K562 (cell line): ENCODE data around the gene SLC36A3. TPM values are rescaled to one million over a fixed set of nuclear protein-coding genes. Genes with fewer than 3 reads are reported as not detected.

Experiments
- ATAC-seq: fragments of 200-7000 bp; cut with Tn5 transposase; 3 replicates; pipeline ENCODE4 v1.9.1; 2020; ENCODE audit warnings: moderate library complexity
- BruUV-seq: library from RNA; stranded (reverse); fragments of 400-500 nt; replicated peaks from 2 replicates; lab custom pipeline; 2021; lab: Mats Ljungman, UMichigan
- CTCF ChIA-PET: fragments of 300-600 bp; formaldehyde crosslinking; extraction: SDS; loops from one replicate; lab custom pipeline; 2021; ENCODE audit warnings: low intra/inter-chr PET ratio; lab: Yijun Ruan, JAX
- POLR2A ChIA-PET: fragments of 300-600, 350-650 bp; sonication (Branson Sonifier 250); formaldehyde crosslinking; extraction: SDS; loops from one replicate; lab custom pipeline; 2021; ENCODE audit warnings: antibody characterized with exemption, inconsistent platforms; lab: Yijun Ruan, JAX
- DNase-seq, 4 experiments: peaks; one replicate each; pipeline versions ENCODE4 v3.0.0 to v3.0.0-alpha.2; 2011 to 2018; ENCODE audit warnings: low spot score in 3 of 4, mixed read lengths in 3 of 4; ENCODE audit errors: extremely low read depth in 1 of 4
- FAIRE-seq: peaks from 2 replicates; lab custom pipeline; 2011; peaks lifted over from hg19 to GRCh38; lab: Jason Lieb, UNC
- H2AFZ ChIP-seq: 2 replicates; pipeline ENCODE4 v1.6.0; 2011; ENCODE audit warnings: low read depth, low read length, control low read depth, inconsistent platforms
- H3K27ac ChIP-seq: fragments of 200-600 bp; 3 replicates; pipeline ENCODE4 v1.8.0; 2011; ENCODE audit warnings: low read depth, mild to moderate bottlenecking, control low read depth, inconsistent platforms, low read length, moderate library complexity, mixed read lengths; ENCODE audit errors: extremely low read depth
- H3K27me3 ChIP-seq, 2 experiments: fragments of 300-600 bp in 1 of 2; 2 replicates in 1 of 2; 3 replicates in 1 of 2; pipeline versions ENCODE4 v1.6.0 to v1.8.0; 2011; ENCODE audit warnings: inconsistent platforms in 2 of 2, low read length in 2 of 2, mild to moderate bottlenecking in 1 of 2, mixed read lengths in 1 of 2, moderate library complexity in 1 of 2; ENCODE audit not compliant: control insufficient read depth in 2 of 2, insufficient read depth in 2 of 2
- H3K36me3 ChIP-seq: fragments of 300-600 bp; 3 replicates; pipeline ENCODE4 v1.8.0; 2011; ENCODE audit warnings: mild to moderate bottlenecking, low read length, inconsistent platforms; ENCODE audit not compliant: control insufficient read depth, insufficient read depth
- H3K4me1 ChIP-seq, 2 experiments: fragments of 200-600 bp in 1 of 2; replicated peaks in 1 of 2; 2 replicates in 1 of 2; 3 replicates in 1 of 2; pipeline versions ENCODE4 v1.5.1 to v1.8.0; 2011; ENCODE audit warnings: inconsistent platforms in 2 of 2, low read length in 2 of 2, mild to moderate bottlenecking in 1 of 2, mixed read lengths in 1 of 2, moderate library complexity in 1 of 2; ENCODE audit not compliant: control insufficient read depth in 2 of 2, insufficient read depth in 2 of 2
- H3K4me2 ChIP-seq: 2 replicates; pipeline ENCODE4 v1.6.1; 2011; ENCODE audit warnings: low read length, control low read depth, inconsistent platforms, mixed read lengths; ENCODE audit not compliant: insufficient read depth
- H3K4me3 ChIP-seq: fragments of 200-600 bp; sonication (generic), shearing (Covaris generic); 2 replicates; pipeline ENCODE4 v1.5.1; 2016; ENCODE audit warnings: control low read depth, inconsistent platforms
- H3K79me2 ChIP-seq: fragments of 200-600 bp; 3 replicates; pipeline ENCODE4 v1.8.0; 2011; ENCODE audit warnings: low read length, inconsistent platforms; ENCODE audit not compliant: control insufficient read depth, insufficient read depth
- H3K9ac ChIP-seq, 2 experiments: 2 replicates each; pipeline versions ENCODE4 v1.6.0 to v1.6.1; 2011; ENCODE audit warnings: low read depth in 2 of 2, low read length in 2 of 2, control low read depth in 1 of 2, inconsistent platforms in 1 of 2, mild to moderate bottlenecking in 1 of 2, mixed read lengths in 1 of 2; ENCODE audit not compliant: insufficient read depth in 1 of 2
- H3K9me1 ChIP-seq: one replicate; pipeline ENCODE4 v1.6.0; 2011; ENCODE audit warnings: inconsistent platforms, mild to moderate bottlenecking, low read length, moderate library complexity; ENCODE audit not compliant: control insufficient read depth, insufficient read depth
- H3K9me3 ChIP-seq: replicated peaks from 2 replicates; pipeline ENCODE4 v1.5.1; 2011; ENCODE audit warnings: low read depth, low read length, inconsistent platforms; ENCODE audit not compliant: control insufficient read depth, insufficient read depth
- H4K20me1 ChIP-seq: replicated peaks from 2 replicates; pipeline ENCODE4 v1.6.1; 2011; ENCODE audit warnings: low read length, inconsistent platforms, mixed read lengths; ENCODE audit not compliant: control insufficient read depth, insufficient read depth
- CTCF ChIP-seq, 3 experiments: IDR thresholded peaks in 2 of 3; conservative IDR thresholded peaks in 1 of 3; 2 replicates each; pipeline ENCODE4 v1.5.1; 2011 to 2012; ENCODE audit warnings: low read length in 3 of 3, mild to moderate bottlenecking in 3 of 3, control low read depth in 2 of 3, improper control_type of control experiment in 1 of 3, inconsistent platforms in 1 of 3, low read depth in 1 of 3, mixed read lengths in 1 of 3, moderate library complexity in 1 of 3; ENCODE audit not compliant: insufficient read depth in 2 of 3
- RAD21 ChIP-seq, 2 experiments: fragments of 250-450 bp in 1 of 2; fragments of 450-650 bp in 1 of 2; sonication (Bioruptor Pico) in 1 of 2; formaldehyde crosslinking in 1 of 2; IDR thresholded peaks in 1 of 2; conservative IDR thresholded peaks in 1 of 2; 2 replicates each; pipeline versions ENCODE4 v1.4.0 to v1.8.0; 2020 to 2022; ENCODE audit warnings: mild to moderate bottlenecking in 2 of 2, moderate library complexity in 1 of 2
- ZKSCAN1 ChIP-seq: fragments of 150-350 bp; IDR thresholded peaks from 2 replicates; pipeline ENCODE4 v1.6.1; 2016; ENCODE audit warnings: low read depth, low read length
- WGBS: fragments of 100-300 bp; shearing (Covaris generic); methylation state at CpG from one replicate; pipeline ENCODE4 v1.1.6; 2016; ENCODE audit warnings: low coverage, mixed read lengths; ENCODE audit not compliant: insufficient coverage; ENCODE audit errors: missing lambda C conversion rate; 5-methylcytosine and 5-hydroxymethylcytosine counted together
- in situ Hi-C: fragments of 300-500 bp; cut with MboI; formaldehyde crosslinking; loops from 4 replicates; pipeline ENCODE4 v1.15.0; 2018; ENCODE audit warnings: inconsistent platforms, mixed read lengths
- intact Hi-C: fragments of 100-400 bp; cut with micrococcal nuclease; formaldehyde crosslinking; loops from 2 replicates; pipeline ENCODE4 v1.14.2; 2022
- polyA plus RNA-seq, 8 experiments: library from polyadenylated mRNA; depleted of rRNA in 4 of 8; stranded (reverse) in 5 of 8; unstranded in 3 of 8; fragments of >200 nt; fragmentation: Nextera tagmentation in 2 of 8; fragmentation: Illumina TruSeq in 1 of 8; extraction: Ambion mirVana in 2 of 8; extraction: Trizol in 1 of 8; gene quantifications; 2 replicates each; pipeline versions ENCODE4 v1.2.1 to v1.2.3, GENCODE V29; 2011 to 2014; ENCODE audit warnings: inconsistent platforms in 1 of 8, missing spikeins in 1 of 8
- total RNA-seq, 7 experiments: library from RNA; depleted of rRNA in 6 of 7; stranded (reverse); fragments of >200 nt in 6 of 7; fragmentation: Illumina TruSeq in 2 of 7; extraction: Trizol in 2 of 7; gene quantifications; 2 replicates each; pipeline versions ENCODE4 v1.2.1 to v1.2.3, GENCODE V29; 2011 to 2021; ENCODE audit warnings: low replicate concordance in 1 of 7

The SLC36A3 gene
- total and polyA plus RNA-seq, 9 of the 15 experiments (the other 6 are each of a cell fraction or from before 2014, with no cell fraction given), result not detected

DNA sequence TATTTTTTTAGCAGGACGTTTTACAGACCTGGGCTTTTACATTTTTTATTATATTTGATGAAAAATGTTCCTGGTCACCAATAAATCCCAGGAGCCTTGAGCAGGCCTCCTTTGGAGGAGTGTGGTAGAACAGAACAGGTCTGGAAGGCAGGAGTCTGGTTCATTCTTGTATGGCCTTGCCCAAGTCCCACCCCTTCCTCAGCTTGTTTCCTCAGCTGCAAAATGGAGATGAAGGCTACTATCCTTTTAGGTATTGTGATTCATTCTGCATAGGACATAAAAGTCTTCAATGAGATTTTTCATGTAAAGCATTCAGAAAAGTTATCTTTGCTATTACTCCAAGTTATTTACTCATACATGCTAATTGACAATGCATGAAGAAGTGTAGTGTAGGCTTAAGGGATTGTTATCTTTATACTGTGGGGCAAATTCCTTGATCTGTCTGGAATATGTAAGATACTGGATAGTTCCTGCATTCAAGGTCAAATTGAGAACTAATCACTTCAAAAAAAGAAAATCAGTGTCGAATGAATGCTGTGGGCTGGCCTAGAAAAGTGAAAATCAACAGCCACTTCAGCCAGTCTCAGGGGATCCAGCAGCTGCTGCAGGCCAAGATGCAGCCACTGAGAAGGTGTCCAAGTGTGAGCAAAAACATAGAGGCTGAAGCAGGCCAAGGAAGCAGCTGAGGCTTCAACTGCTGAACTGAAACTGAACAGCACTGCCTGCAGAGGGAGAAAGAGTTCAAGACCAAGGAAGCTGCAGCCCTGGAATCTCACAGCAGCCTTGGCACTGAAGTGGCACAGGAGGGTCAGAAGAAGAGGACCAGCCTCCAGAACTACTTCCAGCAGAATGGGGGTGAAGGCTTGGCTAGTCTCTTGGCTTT, 15.5 kb upstream of the SLC36A3 start:
- intact Hi-C loops, result loop anchor here (5.0 kb wide), 2 partner anchors 152 to 267 kb away; no protein-coding TSS in a partner anchor
- ATAC-seq (peak; percentile 41; the same call in 1 of the 3 replicates), FAIRE-seq (no peak), DNase-seq (peak in 1 of 4 experiments; percentile 5)
- BruUV-seq, result no TSS peak
- Histone ChIP-seq H3K9ac (no peak overlapping the region), H3K79me2 (no peaks in the 10 kb centered on the region), H3K4me1 (peaks cover 0 to 3% of the 10 kb centered on the region in 2 experiments; a peak in 1 of 5 replicates), H4K20me1 (no peaks in the 10 kb centered on the region), H3K4me3 (no peak overlapping the region), H3K27me3 (peaks cover 0 to 21% of the 10 kb centered on the region in 2 experiments; a peak in 2 of 5 replicates), H3K27ac (no peak overlapping the region), H3K36me3 (no peaks in the 10 kb centered on the region), H2AFZ (no peak overlapping the region), H3K9me1 (no peaks in the 10 kb centered on the region), H3K9me3 (no peaks in the 10 kb centered on the region; the same call in 1 of the 2 replicates), H3K4me2 (no peak overlapping the region)
- 0% methylated on average over 2 of the region's 2 CpGs for WGBS
- TF ChIP-seq ZKSCAN1, result no peak
- peak in 1 of 2 experiments; percentile 31; a peak in 1 of 4 replicates for TF ChIP-seq RAD21 (CRISPR knock-in tag; conservative IDR thresholded peaks at IDR 0.05 in 1 of 2, IDR thresholded peaks at IDR 0.05 in 1 of 2)
- TF ChIP-seq CTCF (IDR thresholded peaks at IDR 0.05 in 2 of 3, conservative IDR thresholded peaks at IDR 0.05 in 1 of 3; ENCODE audit: insufficient read depth in 2 of 3, low read depth in 1 of 3, low read length in 3 of 3), result peak in 1 of 3 experiments; percentile 19; a peak in 1 of 6 replicates
- ChIA-PET CTCF (no interaction called here), POLR2A (no interaction called here)
- in situ Hi-C loops, result no loop called here
